NB4 (cell line): ENCODE data around the gene TAF7L.

Experiments used
- CTCF ChIP-seq: IDR thresholded peaks from one replicate; pipeline ENCODE4 v1.5.1; 2012; ENCODE audit warnings: low read depth, low read length
- MAX ChIP-seq: IDR thresholded peaks from 2 replicates; pipeline ENCODE4 v1.6.1; 2011; ENCODE audit warnings: low read depth, low read length
- POLR2A ChIP-seq: IDR thresholded peaks from 2 replicates; pipeline ENCODE4 v1.6.1; 2011; ENCODE audit warnings: mild to moderate bottlenecking; ENCODE audit not compliant: insufficient read length; ENCODE audit errors: extremely low read depth

GRCh38 chrX:101265869-101266428 lies 25.2 kb downstream of the TAF7L start:
- no peak for TF ChIP-seq CTCF
- no peak for TF ChIP-seq POLR2A
- no peak for TF ChIP-seq MAX
